ENCODE results near the gene C2orf42.
"Not testable (repeated sequence)": the region's sequence is repeated elsewhere in the genome, so short reads cannot be mapped to it uniquely, and the experiment has no call there.

The C2orf42 gene

GRCh38 chr2:70132244-70133126 lies 58.3 kb downstream of the C2orf42 start:
- DNase-seq (ENCODE audit: low spot score): peak; percentile 96

- not testable (repeated sequence) for DNase-seq (ENCODE audit: low spot score)
These were observed 59.3 kb downstream of the C2orf42 start for GRCh38 chr2:70131344-70132143.

GRCh38 chr2:70128005-70128404 lies 62.8 kb downstream of the C2orf42 start:
- DNase-seq (ENCODE audit: low spot score): no peak

GRCh38 chr2:70126413-70126812 lies 64.4 kb downstream of the C2orf42 start:
- no peak for DNase-seq (ENCODE audit: low spot score)

GRCh38 chr2:70125498-70125898 lies 65.3 kb downstream of the C2orf42 start:
- DNase-seq (ENCODE audit: low spot score): no peak

GRCh38 chr2:70124983-70125480 lies 65.8 kb downstream of the C2orf42 start:
- DNase-seq (ENCODE audit: low spot score): peak; percentile 68

- no peak for DNase-seq (ENCODE audit: low spot score)
These were observed 67.0 kb downstream of the C2orf42 start for GRCh38 chr2:70123829-70124116.

- DNase-seq (ENCODE audit: low spot score): peak; percentile 90
These were observed 67.6 kb downstream of the C2orf42 start for GRCh38 chr2:70123051-70123828.

GRCh38 chr2:70122470-70122869 lies 68.3 kb downstream of the C2orf42 start:
- DNase-seq (ENCODE audit: low spot score): no peak

GRCh38 chr2:70121627-70122372 lies 69.0 kb downstream of the C2orf42 start:
- DNase-seq (ENCODE audit: low spot score): peak; percentile 54

GRCh38 chr2:70118798-70119454 lies 71.9 kb downstream of the C2orf42 start:
- peak; percentile 53 for DNase-seq (ENCODE audit: low spot score)

- DNase-seq (ENCODE audit: low spot score): peak; percentile 41
These were observed 73.8 kb downstream of the C2orf42 start for GRCh38 chr2:70116936-70117552.

GRCh38 chr2:70115646-70116442 lies 75.0 kb downstream of the C2orf42 start:
- peak; percentile 60 for DNase-seq (ENCODE audit: low spot score)

GRCh38 chr2:70113359-70114070 lies 77.3 kb downstream of the C2orf42 start:
- DNase-seq (ENCODE audit: low spot score): no peak

GRCh38 chr2:70111752-70112591 lies 78.8 kb downstream of the C2orf42 start:
- DNase-seq (ENCODE audit: low spot score): peak; percentile 52

- not testable (repeated sequence) for DNase-seq (ENCODE audit: low spot score)
These were observed 80.4 kb downstream of the C2orf42 start for GRCh38 chr2:70110397-70110796.

- DNase-seq (ENCODE audit: low spot score): not testable (repeated sequence)
These were observed 84.7 kb downstream of the C2orf42 start for GRCh38 chr2:70106138-70106537.
